ENCODE data around the gene SNRNP48.

- TF ChIP-seq, protein P1, sequence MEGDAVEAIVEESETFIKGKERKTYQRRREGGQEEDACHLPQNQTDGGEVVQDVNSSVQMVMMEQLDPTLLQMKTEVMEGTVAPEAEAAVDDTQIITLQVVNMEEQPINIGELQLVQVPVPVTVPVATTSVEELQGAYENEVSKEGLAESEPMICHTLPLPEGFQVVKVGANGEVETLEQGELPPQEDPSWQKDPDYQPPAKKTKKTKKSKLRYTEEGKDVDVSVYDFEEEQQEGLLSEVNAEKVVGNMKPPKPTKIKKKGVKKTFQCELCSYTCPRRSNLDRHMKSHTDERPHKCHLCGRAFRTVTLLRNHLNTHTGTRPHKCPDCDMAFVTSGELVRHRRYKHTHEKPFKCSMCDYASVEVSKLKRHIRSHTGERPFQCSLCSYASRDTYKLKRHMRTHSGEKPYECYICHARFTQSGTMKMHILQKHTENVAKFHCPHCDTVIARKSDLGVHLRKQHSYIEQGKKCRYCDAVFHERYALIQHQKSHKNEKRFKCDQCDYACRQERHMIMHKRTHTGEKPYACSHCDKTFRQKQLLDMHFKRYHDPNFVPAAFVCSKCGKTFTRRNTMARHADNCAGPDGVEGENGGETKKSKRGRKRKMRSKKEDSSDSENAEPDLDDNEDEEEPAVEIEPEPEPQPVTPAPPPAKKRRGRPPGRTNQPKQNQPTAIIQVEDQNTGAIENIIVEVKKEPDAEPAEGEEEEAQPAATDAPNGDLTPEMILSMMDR (IDR thresholded peaks at IDR 0.05), result no peak
- TF ChIP-seq POLR2A (IDR thresholded peaks at IDR 0.05), result no peak
These were observed 31.2 kb upstream of the SNRNP48 start for GRCh38 chr6:7558781-7559180.

Measured in uterus (tissue), 2 donors.